OCI-LY7 (cell line): ENCODE results near the gene IL1RAPL1. TPM values are rescaled to one million over a fixed set of nuclear protein-coding genes. Genes with fewer than 3 reads are reported as not detected.

Experiments
- BruUV-seq: library from RNA; stranded (reverse); fragments of 400-500 nt; replicated peaks from 2 replicates; lab custom pipeline; 2021; lab: Mats Ljungman, UMichigan
- CTCF ChIA-PET: fragments of 300-600 bp; sonication (Branson Sonifier 250); formaldehyde crosslinking; loops from one replicate; lab custom pipeline; 2022; ENCODE audit warnings: antibody characterized with exemption; ENCODE audit not compliant: unreplicated experiment; lab: Charles Lee
- POLR2A ChIA-PET: fragments of 300-600 bp; sonication (Branson Sonifier 250); formaldehyde crosslinking; loops from one replicate; lab custom pipeline; 2022; ENCODE audit warnings: antibody characterized with exemption; lab: Charles Lee
- DNase-seq: peaks from one replicate; pipeline ENCODE4 v3.0.0-alpha.2; 2015; ENCODE audit warnings: low spot score
- H2AFZ ChIP-seq: fragments of 200-600 bp; sonication (generic), shearing (Covaris generic); 2 replicates; pipeline ENCODE4 v1.6.1; 2014; ENCODE audit warnings: mild to moderate bottlenecking, antibody characterized with exemption, low read length, moderate library complexity
- H3K27ac ChIP-seq: fragments of 200-600 bp; sonication (generic); 2 replicates; pipeline ENCODE4 v1.5.1; 2014; ENCODE audit warnings: mixed run types, low read depth, mild to moderate bottlenecking, moderate library complexity, low read length, inconsistent platforms; ENCODE audit not compliant: poor library complexity, severe bottlenecking
- H3K36me3 ChIP-seq: fragments of 200-600 bp; sonication (generic); 2 replicates; pipeline ENCODE4 v1.6.1; 2014; ENCODE audit warnings: mild to moderate bottlenecking, antibody characterized with exemption, low read length, moderate library complexity, mixed read lengths; ENCODE audit not compliant: insufficient read depth
- H3K4me1 ChIP-seq: fragments of 200-600 bp; sonication (generic); 2 replicates; pipeline ENCODE4 v1.5.1; 2014; ENCODE audit warnings: mild to moderate bottlenecking, low read length; ENCODE audit not compliant: insufficient read depth, poor library complexity, severe bottlenecking
- H3K4me2 ChIP-seq: fragments of 200-600 bp; sonication (generic); 2 replicates; pipeline ENCODE4 v1.6.1; 2014; ENCODE audit warnings: mild to moderate bottlenecking, low read length
- H3K4me3 ChIP-seq: fragments of 200-600 bp; sonication (generic); 2 replicates; pipeline ENCODE4 v1.5.1; 2014; ENCODE audit warnings: mild to moderate bottlenecking, low read depth, low read length; ENCODE audit not compliant: poor library complexity, severe bottlenecking
- H3K79me2 ChIP-seq: fragments of 200-600 bp; sonication (generic); 2 replicates; pipeline ENCODE4 v1.6.1; 2016; ENCODE audit warnings: low read depth, mild to moderate bottlenecking, low read length, moderate library complexity, mixed read lengths; ENCODE audit not compliant: insufficient read depth
- H3K9me2 ChIP-seq: fragments of 200-600 bp; sonication (generic); 2 replicates; pipeline ENCODE4 v1.6.1; 2016; ENCODE audit warnings: mild to moderate bottlenecking, low read length, mixed read lengths; ENCODE audit not compliant: insufficient read depth
- H3K9me3 ChIP-seq: fragments of 200-600 bp; sonication (generic); 2 replicates; pipeline ENCODE4 v1.6.1; 2014; ENCODE audit warnings: mild to moderate bottlenecking, mixed run types, low read length, mixed read lengths
- H4K20me1 ChIP-seq: fragments of 200-600 bp; sonication (generic); 2 replicates; pipeline ENCODE4 v1.6.1; 2014; ENCODE audit warnings: mild to moderate bottlenecking, antibody characterized with exemption, low read length, moderate library complexity, mixed read lengths; ENCODE audit not compliant: insufficient read depth
- CTCF ChIP-seq: fragments of 200-600 bp; sonication (generic); conservative IDR thresholded peaks from 2 replicates; pipeline ENCODE4 v1.5.1; 2014; ENCODE audit warnings: mild to moderate bottlenecking, antibody characterized with exemption, low read length, moderate library complexity, mixed read lengths
- EZH2phosphoT487 ChIP-seq: fragments of 200-600 bp; sonication (generic); IDR thresholded peaks from 2 replicates; pipeline ENCODE4 v1.6.1; 2018; ENCODE audit warnings: low read depth, borderline replicate concordance, mild to moderate bottlenecking, mixed run types, antibody characterized with exemption, low read length, moderate library complexity, mixed read lengths
- intact Hi-C: fragments of 100-400 bp; cut with micrococcal nuclease; formaldehyde crosslinking; loops from one replicate; pipeline ENCODE4 v1.10.0; 2022; ENCODE audit not compliant: unreplicated experiment
- total RNA-seq, 2 experiments: library from RNA; depleted of rRNA in 1 of 2; stranded (reverse); fragments of >200 nt in 1 of 2; shearing (Covaris generic) in 1 of 2; gene quantifications; 2 replicates each; pipeline ENCODE4 v1.2.3, GENCODE V29; 2014 to 2022

Gene IL1RAPL1
- total RNA-seq, 2 experiments from 2014 or later: not detected

- no peak for DNase-seq
- BruUV-seq: no TSS peak
- ChIA-PET POLR2A (no interaction called here), CTCF (no interaction called here)
- Histone ChIP-seq H4K20me1 (no peaks in the 10 kb centered on the region), H2AFZ (no peak overlapping the region), H3K79me2 (no peaks in the 10 kb centered on the region), H3K36me3 (no peaks in the 10 kb centered on the region), H3K27ac (no peak overlapping the region), H3K4me2 (no peak overlapping the region), H3K9me3 (no peaks in the 10 kb centered on the region), H3K9me2 (no peaks in the 10 kb centered on the region), H3K4me3 (no peak overlapping the region), H3K4me1 (no peaks in the 10 kb centered on the region)
- no peak for TF ChIP-seq EZH2phosphoT487
- TF ChIP-seq CTCF: no peak
- intact Hi-C loops: no loop called here
Measured at GRCh38 chrX:28843817-28844216, 256.6 kb downstream of the IL1RAPL1 start.

GRCh38 chrX:28847423-28847822 is 260.2 kb downstream of the IL1RAPL1 start:
- no peak for TF ChIP-seq EZH2phosphoT487
- TF ChIP-seq CTCF: no peak
- H3K9me2 ChIP-seq: no peaks in the 10 kb centered on the region
- intact Hi-C loops: no loop called here
- no TSS peak for BruUV-seq
- no peak for DNase-seq
- H2AFZ ChIP-seq: no peak overlapping the region
- no peak overlapping the region for H3K4me3 ChIP-seq
- no peaks in the 10 kb centered on the region for H3K9me3 ChIP-seq
- H3K36me3 ChIP-seq: no peaks in the 10 kb centered on the region
- no peaks in the 10 kb centered on the region for H3K79me2 ChIP-seq
- H3K27ac ChIP-seq: no peak overlapping the region
- H3K4me2 ChIP-seq: no peak overlapping the region
- H3K4me1 ChIP-seq: no peaks in the 10 kb centered on the region
- no peaks in the 10 kb centered on the region for H4K20me1 ChIP-seq
- CTCF ChIA-PET: no interaction called here
- POLR2A ChIA-PET: no interaction called here

- ChIA-PET CTCF (no interaction called here), POLR2A (interaction anchor here (0.7 kb wide), 1 partner anchor 13 kb away, joined by 3 read pairs; no protein-coding TSS in a partner anchor)
- Histone ChIP-seq H3K9me2 (no peaks in the 10 kb centered on the region), H3K4me2 (no peak overlapping the region), H3K27ac (no peak overlapping the region), H4K20me1 (no peaks in the 10 kb centered on the region), H2AFZ (no peak overlapping the region), H3K4me1 (no peaks in the 10 kb centered on the region), H3K9me3 (no peaks in the 10 kb centered on the region), H3K36me3 (no peaks in the 10 kb centered on the region), H3K79me2 (no peaks in the 10 kb centered on the region), H3K4me3 (no peak overlapping the region)
- no peak for DNase-seq
- intact Hi-C loops: no loop called here
- no TSS peak for BruUV-seq
- TF ChIP-seq EZH2phosphoT487: no peak
- TF ChIP-seq CTCF: no peak
Measured at GRCh38 chrX:28848707-28849106, 261.5 kb downstream of the IL1RAPL1 start.
